H9 (cell line): ENCODE results near the gene VENTX. TPM values are rescaled to one million over a fixed set of nuclear protein-coding genes. Genes with fewer than 3 reads are reported as not detected.

Experiments
- DNase-seq: peaks from one replicate; pipeline ENCODE4 v3.0.0-alpha.2; 2017
- H2AFZ ChIP-seq: one replicate; pipeline ENCODE4 v1.6.1; 2013; ENCODE audit warnings: mild to moderate bottlenecking, low read length, control low read depth, moderate library complexity
- H2AK5ac ChIP-seq: 2 replicates; pipeline ENCODE4 v1.6.1; 2013; ENCODE audit warnings: low read length, control low read depth, mixed read lengths; ENCODE audit not compliant: insufficient read length
- H2BK120ac ChIP-seq: one replicate; pipeline ENCODE4 v1.6.1; 2013; ENCODE audit warnings: low read depth, mild to moderate bottlenecking, low read length, control low read depth, inconsistent platforms; ENCODE audit not compliant: poor library complexity, severe bottlenecking
- H2BK12ac ChIP-seq: 2 replicates; pipeline ENCODE4 v1.6.1; 2013; ENCODE audit warnings: low read length, control low read depth, mixed read lengths, low read depth; ENCODE audit not compliant: insufficient read length
- H2BK15ac ChIP-seq: 2 replicates; pipeline ENCODE4 v1.6.1; 2013; ENCODE audit warnings: low read depth, low read length, control low read depth
- H2BK20ac ChIP-seq: one replicate; pipeline ENCODE4 v1.6.1; 2013; ENCODE audit warnings: low read depth, mild to moderate bottlenecking, low read length, control low read depth, inconsistent platforms; ENCODE audit not compliant: poor library complexity, severe bottlenecking
- H2BK5ac ChIP-seq: 2 replicates; pipeline ENCODE4 v1.6.1; 2013; ENCODE audit warnings: low read length, control low read depth, mixed read lengths; ENCODE audit not compliant: insufficient read length
- H3K14ac ChIP-seq: 2 replicates; pipeline ENCODE4 v1.6.1; 2013; ENCODE audit warnings: low read length, control low read depth; ENCODE audit not compliant: insufficient read depth
- H3K18ac ChIP-seq: 2 replicates; pipeline ENCODE4 v1.6.1; 2013; ENCODE audit warnings: low read depth, mild to moderate bottlenecking, mixed read lengths, low read length, control low read depth; ENCODE audit not compliant: insufficient read length
- H3K23ac ChIP-seq: 2 replicates; pipeline ENCODE4 v1.6.1; 2013; ENCODE audit warnings: low read length, control low read depth, mixed read lengths, low read depth; ENCODE audit not compliant: insufficient read length
- H3K23me2 ChIP-seq: 2 replicates; pipeline ENCODE4 v1.6.1; 2013; ENCODE audit warnings: low read depth, mild to moderate bottlenecking, mixed read lengths, low read length, control low read depth; ENCODE audit not compliant: insufficient read length, poor library complexity, severe bottlenecking
- H3K27ac ChIP-seq: 2 replicates; pipeline ENCODE4 v1.5.1; 2013; ENCODE audit warnings: low read length, control low read depth, mixed read lengths, low read depth; ENCODE audit not compliant: insufficient read length
- H3K27me3 ChIP-seq: 2 replicates; pipeline ENCODE4 v1.6.1; 2013; ENCODE audit warnings: low read length, control low read depth, inconsistent platforms; ENCODE audit not compliant: insufficient read depth
- H3K4ac ChIP-seq: 2 replicates; pipeline ENCODE4 v1.6.1; 2013; ENCODE audit warnings: low read depth, mild to moderate bottlenecking, control low read depth, inconsistent platforms, low read length, moderate library complexity
- H3K4me1 ChIP-seq: 2 replicates; pipeline ENCODE4 v1.6.1; 2013; ENCODE audit warnings: low read length, control low read depth, inconsistent platforms; ENCODE audit not compliant: insufficient read depth
- H3K4me2 ChIP-seq: 2 replicates; pipeline ENCODE4 v1.6.1; 2013; ENCODE audit warnings: low read length, control low read depth, mixed read lengths; ENCODE audit not compliant: insufficient read length, insufficient read depth
- H3K56ac ChIP-seq: 2 replicates; pipeline ENCODE4 v1.6.1; 2013; ENCODE audit warnings: low read depth, mild to moderate bottlenecking, mixed read lengths, low read length, control low read depth; ENCODE audit not compliant: insufficient read length
- H3K79me1 ChIP-seq: 2 replicates; pipeline ENCODE4 v1.6.1; 2013; ENCODE audit warnings: low read depth, mild to moderate bottlenecking, moderate library complexity, low read length, control low read depth, inconsistent platforms; ENCODE audit not compliant: insufficient read depth, poor library complexity, severe bottlenecking
- H3K79me2 ChIP-seq: 2 replicates; pipeline ENCODE4 v1.6.1; 2013; ENCODE audit warnings: low read length, control low read depth, inconsistent platforms; ENCODE audit not compliant: insufficient read depth
- H3K9ac ChIP-seq: 2 replicates; pipeline ENCODE4 v1.6.1; 2013; ENCODE audit warnings: low read length, control low read depth, mixed read lengths; ENCODE audit not compliant: insufficient read length; ENCODE audit errors: extremely low read depth
- H3K9me3 ChIP-seq: one replicate; pipeline ENCODE4 v1.6.1; 2013; ENCODE audit warnings: low read depth, low read length, inconsistent platforms; ENCODE audit not compliant: control insufficient read depth
- H3T11ph ChIP-seq: one replicate; pipeline ENCODE4 v1.6.1; 2013; ENCODE audit warnings: mild to moderate bottlenecking, low read length, control low read depth, inconsistent platforms
- H4K20me1 ChIP-seq: one replicate; pipeline ENCODE4 v1.6.1; 2013; ENCODE audit not compliant: control insufficient read depth, insufficient read length, insufficient read depth
- H4K5ac ChIP-seq: 2 replicates; pipeline ENCODE4 v1.6.1; 2013; ENCODE audit warnings: low read depth, mild to moderate bottlenecking, mixed read lengths, low read length, control low read depth; ENCODE audit not compliant: insufficient read length
- H4K8ac ChIP-seq: replicated peaks from 2 replicates; pipeline ENCODE4 v1.6.1; 2013; ENCODE audit warnings: low read length, control low read depth, mixed read lengths, low read depth; ENCODE audit not compliant: insufficient read length
- H4K91ac ChIP-seq: 2 replicates; pipeline ENCODE4 v1.6.1; 2013; ENCODE audit warnings: low read depth, mild to moderate bottlenecking, moderate library complexity, mixed read lengths, low read length, control low read depth; ENCODE audit not compliant: insufficient read length
- H3K27ac Mint-ChIP-seq, 3 experiments: 2 replicates in 2 of 3; 3 replicates in 1 of 3; pipeline ENCODE4 v1.8.0; 2020 to 2021; ENCODE audit warnings: mixed read lengths in 3 of 3, mild to moderate bottlenecking in 1 of 3, moderate library complexity in 1 of 3
- H3K27me3 Mint-ChIP-seq: 2 replicates; pipeline ENCODE4 v1.8.0; 2021; ENCODE audit warnings: low read depth, mild to moderate bottlenecking, moderate library complexity, mixed read lengths
- H3K36me3 Mint-ChIP-seq, 3 experiments: 2 replicates in 2 of 3; 3 replicates in 1 of 3; pipeline ENCODE4 v1.8.0; 2020 to 2021; ENCODE audit warnings: low read depth in 3 of 3, mixed read lengths in 3 of 3; ENCODE audit not compliant: insufficient read depth in 1 of 3
- H3K4me1 Mint-ChIP-seq, 2 experiments: 2 replicates each; pipeline ENCODE4 v1.8.0; 2020; ENCODE audit warnings: mixed read lengths in 2 of 2
- H3K4me3 Mint-ChIP-seq, 2 experiments: 2 replicates in 1 of 2; 3 replicates in 1 of 2; pipeline ENCODE4 v1.8.0; 2020 to 2021; ENCODE audit warnings: mild to moderate bottlenecking in 2 of 2, mixed read lengths in 2 of 2, moderate library complexity in 1 of 2
- H3K9me3 Mint-ChIP-seq, 2 experiments: 2 replicates in 1 of 2; 3 replicates in 1 of 2; pipeline ENCODE4 v1.8.0; 2020; ENCODE audit warnings: mild to moderate bottlenecking in 2 of 2, mixed read lengths in 2 of 2, moderate library complexity in 1 of 2
- CTCF ChIP-seq: fragments of 200-600 bp; sonication (generic); conservative IDR thresholded peaks from 3 replicates; pipeline ENCODE4 v1.8.0; 2021; ENCODE audit warnings: antibody characterized with exemption, mild to moderate bottlenecking
- WGBS: extraction: QIAGEN DNeasy Blood & Tissue Kit; methylation state at CpG from one replicate; pipeline ENCODE4 v1.1.7; 2013; ENCODE audit warnings: missing lambda C conversion rate, low lambda C conversion rate, mixed read lengths; ENCODE audit not compliant: insufficient read length; ENCODE audit errors: extremely low coverage; 5-methylcytosine and 5-hydroxymethylcytosine counted together
- total RNA-seq: library from RNA; stranded (reverse); gene quantifications from 2 replicates; pipeline ENCODE4 v1.2.1, GENCODE V29; 2021

Gene VENTX
- total RNA-seq, 1 experiment from 2014 or later: 10.9 TPM

GRCh38 chr10:133201948-133202725 lies 35.5 kb upstream of the VENTX start:
- no peak overlapping the region for H3K4me3 Mint-ChIP-seq
- H3K23ac ChIP-seq: no peak overlapping the region
- no peak for DNase-seq
- no peak overlapping the region for H3K27ac ChIP-seq
- H3K18ac ChIP-seq: no peak overlapping the region
- H4K91ac ChIP-seq: no peak overlapping the region
- WGBS: no CpG with 5 or more reads among the region's 29 CpGs
- H3K9ac ChIP-seq: no peak overlapping the region
- TF ChIP-seq CTCF: no peak
- no peaks in the 10 kb centered on the region for H3K27me3 ChIP-seq
- no peaks in the 10 kb centered on the region for H3K79me1 ChIP-seq
- no peak overlapping the region for H2BK15ac ChIP-seq
- H3K14ac ChIP-seq: no peak overlapping the region
- no peaks in the 10 kb centered on the region for H3K9me3 Mint-ChIP-seq
- H3K36me3 Mint-ChIP-seq: peaks cover 1 to 5% (median 2%) of the 10 kb centered on the region in 3 experiments; a peak in 3 of 7 replicates
- H2BK20ac ChIP-seq: no peak overlapping the region
- no peak overlapping the region for H3K56ac ChIP-seq
- H3K4me1 Mint-ChIP-seq: no peaks in the 10 kb centered on the region
- H3K4me1 ChIP-seq: no peaks in the 10 kb centered on the region
- no peaks in the 10 kb centered on the region for H3K79me2 ChIP-seq
- H3K4ac ChIP-seq: no peak overlapping the region; the same call in 1 of the 2 replicates
- no peak overlapping the region for H2BK120ac ChIP-seq
- H3K9me3 ChIP-seq: no peaks in the 10 kb centered on the region
- H3T11ph ChIP-seq: no peak overlapping the region
- H4K8ac ChIP-seq: no peak overlapping the region
- H3K27me3 Mint-ChIP-seq: no peaks in the 10 kb centered on the region; the same call in 1 of the 2 replicates
- H4K20me1 ChIP-seq: no peaks in the 10 kb centered on the region
- no peak overlapping the region for H2BK12ac ChIP-seq
- no peak overlapping the region for H3K4me2 ChIP-seq
- H3K23me2 ChIP-seq: no peaks in the 10 kb centered on the region
- no peak overlapping the region for H2AK5ac ChIP-seq
- H2BK5ac ChIP-seq: no peak overlapping the region
- no peak overlapping the region for H4K5ac ChIP-seq
- H3K27ac Mint-ChIP-seq: no peak overlapping the region
- H2AFZ ChIP-seq: no peak overlapping the region
